Immature natural killer cell (primary cell): ENCODE data around the gene ISOC2. TPM values are rescaled to one million over a fixed set of nuclear protein-coding genes. Genes with fewer than 3 reads are reported as not detected.

ENCODE experiments used
- DNase-seq, 3 donors: peaks; one replicate each; pipeline ENCODE4 v3.0.0; 2022; ENCODE audit warnings: mixed read lengths in 1 of 3
- H3K27ac Mint-ChIP-seq, 6 donors: one replicate each; pipeline ENCODE4 v1.8.0; 2020; ENCODE audit warnings: mixed read lengths in 6 of 6, mild to moderate bottlenecking in 5 of 6, inconsistent platforms in 4 of 6, moderate library complexity in 3 of 6
- H3K27me3 Mint-ChIP-seq, 3 donors: one replicate each; pipeline ENCODE4 v1.8.0; 2020 to 2021; ENCODE audit warnings: low read depth in 3 of 3, mild to moderate bottlenecking in 3 of 3, mixed read lengths in 3 of 3, moderate library complexity in 3 of 3, inconsistent platforms in 1 of 3
- H3K36me3 Mint-ChIP-seq, 3 donors: one replicate each; pipeline ENCODE4 v1.8.0; 2020; ENCODE audit warnings: mixed read lengths in 3 of 3, inconsistent platforms in 2 of 3, mild to moderate bottlenecking in 2 of 3
- H3K4me1 Mint-ChIP-seq, 2 donors: one replicate each; pipeline ENCODE4 v1.8.0; 2020; ENCODE audit warnings: inconsistent platforms in 2 of 2, mild to moderate bottlenecking in 2 of 2, mixed read lengths in 2 of 2, moderate library complexity in 1 of 2
- H3K4me3 Mint-ChIP-seq, 5 donors: one replicate each; pipeline ENCODE4 v1.8.0; 2020; ENCODE audit warnings: mild to moderate bottlenecking in 5 of 5, mixed read lengths in 5 of 5, inconsistent platforms in 3 of 5, moderate library complexity in 3 of 5
- H3K9me3 Mint-ChIP-seq, 6 donors: one replicate each; pipeline ENCODE4 v1.8.0; 2020; ENCODE audit warnings: mild to moderate bottlenecking in 6 of 6, mixed read lengths in 6 of 6, inconsistent platforms in 4 of 6, moderate library complexity in 3 of 6
- polyA plus RNA-seq, 3 donors: library from polyadenylated mRNA; unstranded; fragments of 300-500 nt; fragmentation: Illumina TruSeq; gene quantifications; one replicate each; pipeline ENCODE4 v1.2.3, GENCODE V29; 2021

The ISOC2 gene
- polyA plus RNA-seq, 3 donors from 2014 or later: 30.4 to 46.0 (median 34.2) TPM

DNA sequence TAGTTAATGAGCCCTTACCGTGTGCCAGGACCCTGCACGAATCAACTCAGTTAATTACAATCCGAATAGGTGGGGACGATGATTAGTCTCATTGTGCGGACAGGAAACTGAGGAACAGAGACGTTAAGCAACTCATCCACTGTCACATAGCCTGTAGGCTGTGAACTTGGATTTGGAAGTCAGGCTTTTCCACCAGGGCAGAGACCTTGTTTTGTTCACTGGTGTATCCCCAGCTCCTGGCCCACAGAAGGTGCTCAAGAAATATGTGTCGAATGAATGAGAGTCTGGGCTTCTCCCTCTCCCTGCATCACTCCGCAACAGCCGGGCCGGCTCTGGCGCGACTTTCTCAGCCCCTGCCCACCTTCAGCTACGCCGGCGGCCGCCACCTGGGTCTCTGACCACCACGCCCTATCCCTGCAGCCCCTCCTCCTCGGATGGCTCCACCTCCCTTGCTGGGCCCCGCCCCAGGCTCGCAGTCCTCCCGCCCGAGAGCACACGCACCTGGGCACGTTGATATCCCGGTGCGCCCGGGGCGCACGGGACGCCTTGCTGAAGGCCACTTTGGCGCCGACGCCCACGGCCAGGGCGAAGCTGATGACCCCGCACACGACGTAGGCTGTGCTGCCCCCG, 19.6 kb downstream of the ISOC2 start:
- H3K36me3 Mint-ChIP-seq: peaks cover 0 to 4% (median 3%) of the 10 kb centered on the region in 3 donors
- H3K4me3 Mint-ChIP-seq: peak overlapping the region; percentile 5 to 54 (median 29)
- peaks cover 16 to 18% of the 10 kb centered on the region in 2 donors for H3K4me1 Mint-ChIP-seq
- peak overlapping the region in 1 of 6 donors; percentile 25 for H3K27ac Mint-ChIP-seq
- H3K9me3 Mint-ChIP-seq: peaks cover 0 to 2% (median 0%) of the 10 kb centered on the region in 6 donors
- peaks cover 26 to 55% (median 33%) of the 10 kb centered on the region in 3 donors for H3K27me3 Mint-ChIP-seq
- no peak for DNase-seq

DNA sequence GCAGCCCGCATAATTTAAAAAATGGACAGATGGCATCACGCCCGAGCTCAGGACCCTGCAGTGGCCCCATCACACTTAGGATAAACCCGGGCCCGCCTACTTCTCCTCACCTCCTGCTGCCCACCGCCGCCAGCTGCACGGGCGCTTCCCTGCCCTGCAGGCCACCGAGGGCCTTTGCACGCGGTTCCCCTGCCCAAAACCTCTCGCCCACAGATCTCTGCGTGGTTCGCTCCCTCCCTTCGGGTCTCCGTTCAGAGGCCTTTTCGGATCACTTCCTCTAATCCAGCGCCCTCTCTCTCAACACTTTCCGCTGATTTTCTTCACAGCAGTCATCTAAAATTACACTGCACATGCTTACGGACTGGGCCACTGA, 20.1 kb downstream of the ISOC2 start:
- peaks cover 16 to 18% of the 10 kb centered on the region in 2 donors for H3K4me1 Mint-ChIP-seq
- peaks cover 0 to 2% (median 0%) of the 10 kb centered on the region in 6 donors for H3K9me3 Mint-ChIP-seq
- H3K27me3 Mint-ChIP-seq: peaks cover 29 to 55% (median 33%) of the 10 kb centered on the region in 3 donors
- peaks cover 0 to 4% (median 3%) of the 10 kb centered on the region in 3 donors for H3K36me3 Mint-ChIP-seq
- DNase-seq: no peak
- H3K27ac Mint-ChIP-seq: peak overlapping the region in 2 of 6 donors; percentile 25 to 33
- peak overlapping the region; percentile 16 to 66 (median 51) for H3K4me3 Mint-ChIP-seq

DNA sequence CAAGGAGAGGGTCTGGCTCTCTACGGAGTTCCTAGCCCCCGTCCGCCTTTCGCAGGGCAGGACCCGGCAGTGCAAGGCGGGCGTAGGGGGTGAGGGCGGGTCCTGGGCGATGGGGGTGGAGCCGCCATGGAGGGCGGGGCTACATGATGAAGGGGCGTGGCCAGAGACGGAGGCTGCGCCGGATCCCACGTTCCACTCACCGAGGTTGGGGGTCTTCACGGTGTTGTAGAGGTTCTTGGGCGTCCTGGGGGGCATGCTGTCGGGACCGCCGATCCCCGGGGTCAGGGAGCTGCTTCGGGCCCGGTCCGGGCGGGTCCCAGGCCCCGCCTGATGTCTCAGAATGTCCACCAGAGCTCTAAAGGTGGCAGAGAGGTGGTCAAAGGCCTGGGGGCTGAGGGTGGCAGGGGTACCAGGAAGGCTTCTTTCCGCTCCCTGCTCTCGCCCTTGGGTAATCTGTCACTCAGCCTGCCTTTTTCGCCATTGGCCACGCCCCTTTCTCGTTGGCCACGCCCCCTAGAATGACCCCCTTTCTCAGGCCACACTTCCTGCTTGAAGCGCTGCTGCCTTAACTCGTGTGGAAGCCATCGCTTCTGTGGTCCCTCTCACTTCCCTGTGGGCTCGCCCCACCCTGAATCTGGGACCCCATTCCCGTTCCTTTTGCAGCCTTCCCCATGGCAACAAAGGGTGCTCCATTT, 20.9 kb downstream of the ISOC2 start:
- peaks cover 0 to 4% (median 3%) of the 10 kb centered on the region in 3 donors for H3K36me3 Mint-ChIP-seq
- H3K27me3 Mint-ChIP-seq: peaks cover 29 to 52% (median 33%) of the 10 kb centered on the region in 3 donors
- peaks cover 16 to 18% of the 10 kb centered on the region in 2 donors for H3K4me1 Mint-ChIP-seq
- H3K27ac Mint-ChIP-seq: peak overlapping the region in 1 of 6 donors; percentile 28
- H3K4me3 Mint-ChIP-seq: peak overlapping the region; percentile 15 to 66 (median 51)
- H3K9me3 Mint-ChIP-seq: peaks cover 0 to 2% (median 0%) of the 10 kb centered on the region in 6 donors
- DNase-seq: peak in 1 of 3 donors; percentile 17

DNA sequence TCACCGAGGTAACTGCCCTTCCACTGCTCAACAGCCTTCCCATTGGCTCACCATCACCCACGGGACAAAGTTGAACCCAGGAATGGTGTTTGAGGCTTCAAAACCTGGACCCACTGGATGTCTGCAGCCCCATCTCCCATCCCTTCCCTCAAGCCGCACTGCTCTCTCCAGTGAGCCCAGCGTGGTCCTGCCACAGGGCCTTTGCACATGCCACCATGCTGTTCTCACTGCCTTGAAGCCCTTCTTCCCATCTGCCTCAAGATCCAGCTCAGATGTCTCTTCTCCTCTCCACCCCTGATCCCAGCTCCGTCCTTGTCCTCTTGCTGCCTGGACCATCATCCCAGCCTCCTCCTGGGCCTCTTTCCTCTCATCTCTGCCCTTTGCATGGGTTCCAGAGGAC, 22.4 kb downstream of the ISOC2 start:
- DNase-seq: no peak
- no peak overlapping the region for H3K27ac Mint-ChIP-seq
- H3K27me3 Mint-ChIP-seq: peaks cover 25 to 46% (median 27%) of the 10 kb centered on the region in 3 donors
- H3K36me3 Mint-ChIP-seq: peaks cover 0 to 4% (median 0%) of the 10 kb centered on the region in 3 donors
- no peaks in the 10 kb centered on the region for H3K9me3 Mint-ChIP-seq
- H3K4me1 Mint-ChIP-seq: peaks cover 16 to 18% of the 10 kb centered on the region in 2 donors
- peak overlapping the region in 1 of 5 donors; percentile 12 for H3K4me3 Mint-ChIP-seq

GRCh38 chr19:55437410-55437809, 24.0 kb downstream of the ISOC2 start:
- peaks cover 20 to 35% (median 21%) of the 10 kb centered on the region in 3 donors for H3K27me3 Mint-ChIP-seq
- H3K4me1 Mint-ChIP-seq: peaks cover 15 to 18% of the 10 kb centered on the region in 2 donors
- H3K4me3 Mint-ChIP-seq: no peak overlapping the region
- H3K27ac Mint-ChIP-seq: no peak overlapping the region
- peaks cover 0 to 4% (median 0%) of the 10 kb centered on the region in 3 donors for H3K36me3 Mint-ChIP-seq
- no peak for DNase-seq
- H3K9me3 Mint-ChIP-seq: no peaks in the 10 kb centered on the region

- peaks cover 21 to 35% (median 24%) of the 10 kb centered on the region in 3 donors for H3K27me3 Mint-ChIP-seq
- no peaks in the 10 kb centered on the region for H3K9me3 Mint-ChIP-seq
- no peak overlapping the region for H3K4me3 Mint-ChIP-seq
- DNase-seq: no peak
- peaks cover 0 to 4% (median 0%) of the 10 kb centered on the region in 3 donors for H3K36me3 Mint-ChIP-seq
- H3K27ac Mint-ChIP-seq: no peak overlapping the region
- H3K4me1 Mint-ChIP-seq: peaks cover 15 to 18% of the 10 kb centered on the region in 2 donors
Measured at GRCh38 chr19:55436847-55437246, 24.6 kb downstream of the ISOC2 start.

DNA sequence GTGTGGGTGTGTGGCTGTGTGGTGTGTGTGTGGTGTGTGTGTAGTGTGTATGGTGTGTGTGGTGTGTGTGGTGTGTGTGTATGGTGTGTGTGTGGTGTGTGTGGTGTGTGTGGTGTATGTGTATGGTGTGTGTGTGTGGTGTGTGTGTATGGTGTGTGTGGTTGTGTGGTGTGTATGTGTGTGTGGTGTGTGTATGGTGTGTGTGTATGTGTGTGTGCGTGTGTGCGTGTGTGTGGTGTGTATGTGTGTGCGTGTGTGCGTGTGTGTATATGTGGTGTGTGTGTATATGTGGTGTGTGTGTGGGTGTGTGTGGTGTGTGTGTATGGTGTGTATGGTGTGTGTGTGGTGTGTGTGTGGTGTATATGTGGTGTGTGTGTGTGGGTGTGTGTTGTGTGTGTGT, 26.4 kb downstream of the ISOC2 start:
- DNase-seq: no peak
- H3K27me3 Mint-ChIP-seq: peaks cover 12 to 25% (median 24%) of the 10 kb centered on the region in 3 donors
- H3K27ac Mint-ChIP-seq: no peak overlapping the region
- no peak overlapping the region for H3K4me3 Mint-ChIP-seq
- no peaks in the 10 kb centered on the region for H3K36me3 Mint-ChIP-seq
- peaks cover 2 to 3% of the 10 kb centered on the region in 2 donors for H3K4me1 Mint-ChIP-seq
- H3K9me3 Mint-ChIP-seq: peaks cover 0 to 2% (median 0%) of the 10 kb centered on the region in 6 donors

GRCh38 chr19:55434356-55434919, 27.0 kb downstream of the ISOC2 start:
- Mint-ChIP-seq H3K27ac (no peak overlapping the region), H3K4me1 (no peaks in the 10 kb centered on the region), H3K4me3 (no peak overlapping the region), H3K9me3 (peaks cover 0 to 2% (median 0%) of the 10 kb centered on the region in 6 donors), H3K27me3 (peaks cover 7 to 25% (median 24%) of the 10 kb centered on the region in 3 donors), H3K36me3 (no peaks in the 10 kb centered on the region)
- no peak for DNase-seq

- H3K36me3 Mint-ChIP-seq: no peaks in the 10 kb centered on the region
- no peak overlapping the region for H3K4me3 Mint-ChIP-seq
- H3K9me3 Mint-ChIP-seq: peaks cover 0 to 2% (median 0%) of the 10 kb centered on the region in 6 donors
- H3K27ac Mint-ChIP-seq: no peak overlapping the region
- DNase-seq: no peak
- no peaks in the 10 kb centered on the region for H3K4me1 Mint-ChIP-seq
- peaks cover 7 to 24% (median 14%) of the 10 kb centered on the region in 3 donors for H3K27me3 Mint-ChIP-seq
Measured at GRCh38 chr19:55433292-55433691, 28.1 kb downstream of the ISOC2 start.

DNA sequence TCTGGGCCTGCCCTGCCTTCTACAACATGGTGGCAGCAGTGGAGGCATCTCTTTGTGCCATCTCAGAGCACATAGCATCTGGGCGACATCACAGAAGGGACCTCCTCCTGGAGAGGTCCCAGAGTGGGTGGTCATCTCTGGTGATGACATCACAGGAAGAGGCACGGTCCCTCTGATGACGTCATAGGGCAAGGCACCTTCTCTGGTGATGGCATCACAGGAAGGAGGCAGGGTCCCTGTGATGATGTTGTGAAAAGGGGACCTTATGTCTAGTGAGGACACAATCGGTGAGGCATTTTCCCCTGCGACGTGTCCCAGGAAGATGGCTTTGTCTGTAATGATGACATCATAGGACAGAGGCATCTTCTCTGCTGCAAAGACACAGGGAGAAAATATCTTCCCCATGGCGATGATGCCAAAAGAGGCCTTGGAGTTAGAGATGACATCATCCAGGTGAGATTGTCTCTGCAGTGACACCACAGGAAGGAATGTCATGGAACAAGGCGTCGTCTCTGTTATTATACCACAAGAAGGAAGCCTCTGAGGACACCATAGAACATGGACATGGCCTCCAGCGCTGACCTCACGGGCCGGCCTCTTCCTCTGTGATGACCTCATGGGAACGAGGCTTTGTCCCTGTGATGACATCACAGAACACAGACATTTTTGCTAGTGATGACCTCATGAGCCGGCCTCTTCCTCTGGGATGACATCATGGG, 29.0 kb downstream of the ISOC2 start:
- H3K36me3 Mint-ChIP-seq: no peaks in the 10 kb centered on the region
- H3K9me3 Mint-ChIP-seq: peaks cover 0 to 2% (median 0%) of the 10 kb centered on the region in 6 donors
- peaks cover 7 to 24% (median 14%) of the 10 kb centered on the region in 3 donors for H3K27me3 Mint-ChIP-seq
- no peak for DNase-seq
- no peak overlapping the region for H3K27ac Mint-ChIP-seq
- no peaks in the 10 kb centered on the region for H3K4me1 Mint-ChIP-seq
- H3K4me3 Mint-ChIP-seq: no peak overlapping the region

DNA sequence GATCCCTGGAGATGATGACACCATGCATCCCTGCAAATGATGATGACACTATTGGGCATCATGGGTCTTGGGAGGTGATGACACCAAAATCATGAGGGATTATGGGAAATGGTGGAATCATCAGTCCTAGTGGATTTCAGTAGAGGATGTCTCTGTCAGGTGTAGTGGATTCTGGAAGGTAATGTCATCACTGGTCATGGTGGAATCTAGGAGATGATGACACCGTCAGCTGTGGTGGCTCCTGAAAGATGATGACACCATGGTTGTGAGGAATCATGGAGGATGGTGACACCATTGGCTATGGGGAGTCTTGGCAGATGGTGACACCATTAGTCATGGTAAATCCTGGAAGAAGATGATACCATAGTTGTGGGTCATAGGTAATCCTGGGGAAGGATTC, 30.3 kb downstream of the ISOC2 start:
- no peak overlapping the region for H3K27ac Mint-ChIP-seq
- no peak for DNase-seq
- H3K27me3 Mint-ChIP-seq: peaks cover 7 to 17% (median 10%) of the 10 kb centered on the region in 3 donors
- H3K36me3 Mint-ChIP-seq: no peaks in the 10 kb centered on the region
- H3K9me3 Mint-ChIP-seq: peaks cover 0 to 2% (median 0%) of the 10 kb centered on the region in 6 donors
- H3K4me1 Mint-ChIP-seq: no peaks in the 10 kb centered on the region
- no peak overlapping the region for H3K4me3 Mint-ChIP-seq

GRCh38 chr19:55426042-55426441, 35.4 kb downstream of the ISOC2 start:
- no peak overlapping the region for H3K27ac Mint-ChIP-seq
- H3K36me3 Mint-ChIP-seq: no peaks in the 10 kb centered on the region
- peaks cover 3 to 15% (median 8%) of the 10 kb centered on the region in 3 donors for H3K27me3 Mint-ChIP-seq
- H3K4me1 Mint-ChIP-seq: peaks cover 5 to 7% of the 10 kb centered on the region in 2 donors
- DNase-seq: no peak
- H3K4me3 Mint-ChIP-seq: no peak overlapping the region
- peaks cover 0 to 2% (median 0%) of the 10 kb centered on the region in 6 donors for H3K9me3 Mint-ChIP-seq

- Mint-ChIP-seq H3K9me3 (no peaks in the 10 kb centered on the region), H3K4me3 (no peak overlapping the region), H3K36me3 (no peaks in the 10 kb centered on the region), H3K4me1 (peaks cover 5 to 7% of the 10 kb centered on the region in 2 donors), H3K27me3 (peaks cover 0 to 10% (median 8%) of the 10 kb centered on the region in 3 donors), H3K27ac (no peak overlapping the region)
- no peak for DNase-seq
Measured at GRCh38 chr19:55424518-55424917, 36.9 kb downstream of the ISOC2 start.
